ENCODE measurements around the gene TNNC2. TPM values are rescaled to one million over a fixed set of nuclear protein-coding genes. Genes with fewer than 3 reads are reported as not detected.

TNNC2 gene
- total and polyA plus RNA-seq, 2 of the 13 experiments (the other 11 are each of a cell fraction or from before 2014, with no cell fraction given), result 1.8 to 4.7 TPM

- peak; percentile 39; the same call in 1 of the 2 replicates for TF ChIP-seq ELF1 (CRISPR knock-in tag; IDR thresholded peaks at IDR 0.05)
- peak; percentile 58; the same call in 1 of the 2 replicates for TF ChIP-seq KDM6A (CRISPR knock-in tag; IDR thresholded peaks at IDR 0.05; ENCODE audit: low read depth)
- TF ChIP-seq RERE (CRISPR knock-in tag; IDR thresholded peaks at IDR 0.05; ENCODE audit: low read depth), result 0 out of 2 replicates have a peak, but pooled peaks have one; percentile 38
- peak; percentile 99 for TF ChIP-seq ZNF121 (CRISPR knock-in tag; IDR thresholded peaks at IDR 0.05)
- TF ChIP-seq ZNF644 (CRISPR knock-in tag; IDR thresholded peaks at IDR 0.05; ENCODE audit: low read depth), result 0 out of 2 replicates have a peak, but pooled peaks have one; percentile 51
- 0 out of 2 replicates have a peak, but pooled peaks have one; percentile 34 for TF ChIP-seq ZNF792 (CRISPR knock-in tag; IDR thresholded peaks at IDR 0.05)
- 0 out of 2 replicates have a peak, but pooled peaks have one; percentile 34 for TF ChIP-seq ARNT2 (CRISPR knock-in tag; IDR thresholded peaks at IDR 0.05; ENCODE audit: low read depth)
- TF ChIP-seq PPARG (CRISPR knock-in tag; conservative IDR thresholded peaks at IDR 0.05), result peak; percentile 61; the same call in 1 of the 2 replicates
- peak; percentile 34; the same call in 1 of the 2 replicates for TF ChIP-seq IKZF5 (CRISPR knock-in tag; IDR thresholded peaks at IDR 0.05)
- TF ChIP-seq SOX13 (IDR thresholded peaks at IDR 0.05), result peak; percentile 75; the same call in 1 of the 2 replicates
- peak in 1 of 2 experiments; percentile 96; a peak in 2 of 4 replicates for TF ChIP-seq SOX13 (CRISPR knock-in tag; conservative IDR thresholded peaks at IDR 0.05 in 1 of 2, IDR thresholded peaks at IDR 0.05 in 1 of 2)
- TF ChIP-seq ZNF687 (CRISPR knock-in tag; IDR thresholded peaks at IDR 0.05), result 0 out of 2 replicates have a peak, but pooled peaks have one; percentile 19
- peak; percentile 19 to 69; a peak in 2 of 4 replicates for TF ChIP-seq EP300 (IDR thresholded peaks at IDR 0.05; ENCODE audit: low read depth in 2 of 2, low read length in 2 of 2)
- peak; percentile 60; the same call in 1 of the 2 replicates for TF ChIP-seq EP300 (CRISPR knock-in tag; IDR thresholded peaks at IDR 0.05; ENCODE audit: borderline replicate concordance)
- TF ChIP-seq ZBTB7A (CRISPR knock-in tag; IDR thresholded peaks at IDR 0.05), result peak; percentile 28; the same call in 1 of the 2 replicates
- 0 out of 2 replicates have a peak, but pooled peaks have one; percentile 22 for TF ChIP-seq MIXL1 (CRISPR knock-in tag; IDR thresholded peaks at IDR 0.05)
- peak; percentile 71 for TF ChIP-seq ZNF18 (CRISPR knock-in tag; IDR thresholded peaks at IDR 0.05; ENCODE audit: insufficient replicate concordance)
- peak; percentile 75; the same call in 1 of the 2 replicates for TF ChIP-seq RFXAP (CRISPR knock-in tag; IDR thresholded peaks at IDR 0.05; ENCODE audit: borderline replicate concordance)
Measured at GRCh38 chr20:45829673-45830106, 2.6 kb upstream of the TNNC2 start (continued).
